Heart left ventricle (tissue), 16 donors: ENCODE data around the gene ZGLP1. TPM values are rescaled to one million over a fixed set of nuclear protein-coding genes. Genes with fewer than 3 reads are reported as not detected.

ENCODE experiments used
- ATAC-seq, 4 donors: fragments of 200-7000 bp; cut with Tn5 transposase; one replicate each; pipeline ENCODE4 v1.9.1; 2020 to 2022; ENCODE audit warnings: moderate library complexity in 4 of 4, mild to moderate bottlenecking in 3 of 4, moderate number of reproducible peaks in 1 of 4
- DNase-seq, 5 donors: peaks; one replicate each; pipeline ENCODE4 v3.0.0-alpha.2; 2020
- H3K27ac ChIP-seq, 12 donors: fragments of 200-600 bp; sonication (generic) in 4 of 12; one replicate each; pipeline versions ENCODE4 v1.5.0 to v1.8.0; 2016 to 2022; ENCODE audit warnings: mild to moderate bottlenecking in 2 of 12
- H3K27me3 ChIP-seq, 9 donors: fragments of 200-600 bp; sonication (generic) in 2 of 9; one replicate each; pipeline versions ENCODE4 v1.5.1 to v1.8.0; 2016 to 2022; ENCODE audit warnings: mild to moderate bottlenecking in 3 of 9
- H3K36me3 ChIP-seq, 9 donors: fragments of 200-600 bp; sonication (generic) in 2 of 9; one replicate each; pipeline versions ENCODE4 v1.5.0 to v1.8.0; 2018 to 2022; ENCODE audit warnings: mild to moderate bottlenecking in 2 of 9
- H3K4me1 ChIP-seq, 12 donors: fragments of 200-600 bp; sonication (generic) in 4 of 12; one replicate each; pipeline versions ENCODE4 v1.5.0 to v1.8.0; 2016 to 2022; ENCODE audit warnings: mild to moderate bottlenecking in 3 of 12
- H3K4me3 ChIP-seq, 12 donors: fragments of 200-600 bp; sonication (generic) in 4 of 12; one replicate each; pipeline versions ENCODE4 v1.5.0 to v1.8.0; 2017 to 2022; ENCODE audit warnings: mild to moderate bottlenecking in 9 of 12, moderate library complexity in 4 of 12
- H3K9me3 ChIP-seq, 12 donors: fragments of 200-600 bp; sonication (generic) in 4 of 12; one replicate each; pipeline versions ENCODE4 v1.5.0 to v1.8.0; 2016 to 2022; ENCODE audit warnings: mild to moderate bottlenecking in 1 of 12
- POLR2A ChIP-seq, 2 donors: fragments of 450-650 bp; IDR thresholded peaks; one replicate each; pipeline ENCODE4 v1.6.1; 2017; ENCODE audit warnings: antibody characterized with exemption in 2 of 2, mild to moderate bottlenecking in 2 of 2, moderate library complexity in 2 of 2
- WGBS, 4 donors: extraction: QIAGEN DNeasy Blood & Tissue Kit in 2 of 4; methylation state at CpG; one replicate each; pipeline versions ENCODE4 v1.1.5 to v1.1.7; 2013 to 2018; 5-methylcytosine and 5-hydroxymethylcytosine counted together
- intact Hi-C, 10 donors: fragments of 100-400 bp; cut with DNase I; formaldehyde crosslinking; loops; one replicate each; pipeline versions ENCODE4 v1.11.1 to v1.14.2; 2022
- polyA plus RNA-seq, 2 donors: library from polyadenylated mRNA; stranded (reverse); fragments of 200-250 nt; gene quantifications; one replicate each; pipeline ENCODE4 v1.2.3, GENCODE V29; 2013
- total RNA-seq, 9 donors: library from RNA; depleted of rRNA in 2 of 9; stranded (reverse); fragments of >200 nt in 2 of 9; fragmentation: NEBNext Ultra II Directional in 3 of 9; extraction: Animal tissue kit (Norgen Biotek cat#: 25700) in 3 of 9; gene quantifications; one replicate each; pipeline versions ENCODE4 v1.1.0 to v1.2.4, GENCODE V29; 2016 to 2023
- TF ChIP-seq, protein P1 (sequence below), 12 donors: fragments of 200-600 bp; sonication (generic) in 4 of 12; IDR thresholded peaks; one replicate each; pipeline versions ENCODE4 v1.5.0 to v1.8.0; 2018 to 2022; ENCODE audit warnings: antibody characterized with exemption in 12 of 12, mild to moderate bottlenecking in 5 of 12
- donor health status: ischemic (EF 13 %, LVEDD 7.1; RV severe dilation, severe dysfunction).
- donor health status: healthy with polysubstance abuse.
- donor health status: DM: no; HTN: yes; CAD: no.
- donor health status: DM: no; HTN: no; CAD: no.
- donor health status: ischemic (EF 25% LVEDD 6.9; RV normal size, moderate dysfunction).
- donor health status: ischemic (EF 25% LVEDD 5.7; RV mildly dilated, moderate dysfunction).
- donor health status: healthy.
- donor health status: DM: yes; HTN: yes; CAD: no.
- donor health status: ischemic (EF 35%, LVEDD 5.7; RV mildly dilated, moderate dysfunction).
- donor health status: nonischemic (EF 11% LVEDD 7.7; RV severe dilation, severe dysfunction).
- donor health status: DM: yes; HTN: yes; CAD: no.
- donor health status: PGD.
- donor health status: ischemic (EF 29% LVEDD 5.4; RV normal size, mild dysfunction).
- donor health status: nonischemic (EF 23%, LVEDD 6.1; RV moderate dilation, normal function).

Gene ZGLP1
- total and polyA plus RNA-seq, 11 donors = 0.16 to 2.2 (median 1.1) TPM

DNA sequence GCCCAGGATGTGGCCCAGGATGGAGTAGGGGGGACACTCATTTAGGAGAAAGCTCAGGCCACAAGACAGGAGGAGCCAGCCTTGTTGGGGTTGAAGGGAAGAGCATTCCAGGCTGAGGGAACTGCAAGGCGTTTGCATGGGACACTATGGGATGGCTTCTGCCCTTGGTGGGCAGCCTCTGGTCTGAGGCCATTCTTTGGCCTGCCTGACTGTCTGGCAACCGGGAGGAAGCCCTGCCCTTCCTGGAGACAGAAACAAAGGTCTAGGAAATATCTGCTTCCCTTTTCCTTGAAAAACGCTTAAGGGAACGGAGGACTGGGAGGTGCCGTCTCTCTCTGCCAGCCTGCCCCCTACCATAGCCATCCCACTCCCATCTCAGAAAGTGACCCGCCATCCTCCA is 41.5 kb downstream of the ZGLP1 start:
- ATAC-seq (peak; percentile 13 to 42 (median 33)), DNase-seq (peak in 2 of 5 donors; percentile 46 to 69)
- Histone ChIP-seq H3K27me3 (peaks cover 0 to 23% (median 3%) of the 10 kb centered on the region in 9 donors), H3K36me3 (peaks cover 0 to 4% (median 0%) of the 10 kb centered on the region in 9 donors), H3K4me3 (no peak overlapping the region), H3K27ac (peak overlapping the region; percentile 60 to 99 (median 86)), H3K4me1 (peaks cover 0 to 59% (median 17%) of the 10 kb centered on the region in 12 donors), H3K9me3 (no peaks in the 10 kb centered on the region)
- TF ChIP-seq, protein P1, sequence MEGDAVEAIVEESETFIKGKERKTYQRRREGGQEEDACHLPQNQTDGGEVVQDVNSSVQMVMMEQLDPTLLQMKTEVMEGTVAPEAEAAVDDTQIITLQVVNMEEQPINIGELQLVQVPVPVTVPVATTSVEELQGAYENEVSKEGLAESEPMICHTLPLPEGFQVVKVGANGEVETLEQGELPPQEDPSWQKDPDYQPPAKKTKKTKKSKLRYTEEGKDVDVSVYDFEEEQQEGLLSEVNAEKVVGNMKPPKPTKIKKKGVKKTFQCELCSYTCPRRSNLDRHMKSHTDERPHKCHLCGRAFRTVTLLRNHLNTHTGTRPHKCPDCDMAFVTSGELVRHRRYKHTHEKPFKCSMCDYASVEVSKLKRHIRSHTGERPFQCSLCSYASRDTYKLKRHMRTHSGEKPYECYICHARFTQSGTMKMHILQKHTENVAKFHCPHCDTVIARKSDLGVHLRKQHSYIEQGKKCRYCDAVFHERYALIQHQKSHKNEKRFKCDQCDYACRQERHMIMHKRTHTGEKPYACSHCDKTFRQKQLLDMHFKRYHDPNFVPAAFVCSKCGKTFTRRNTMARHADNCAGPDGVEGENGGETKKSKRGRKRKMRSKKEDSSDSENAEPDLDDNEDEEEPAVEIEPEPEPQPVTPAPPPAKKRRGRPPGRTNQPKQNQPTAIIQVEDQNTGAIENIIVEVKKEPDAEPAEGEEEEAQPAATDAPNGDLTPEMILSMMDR (IDR thresholded peaks at IDR 0.05) = no peak
- TF ChIP-seq POLR2A (IDR thresholded peaks at IDR 0.05) = no peak
- WGBS, 4 donors = 56 to 66% (median 62%) methylated on average over 6 of the region's 6 CpGs
- intact Hi-C loops = loop anchor here in 3 of 10 donors (2.0 kb wide), 2 partner anchors 121 to 123 kb away; no protein-coding TSS in a partner anchor

DNA sequence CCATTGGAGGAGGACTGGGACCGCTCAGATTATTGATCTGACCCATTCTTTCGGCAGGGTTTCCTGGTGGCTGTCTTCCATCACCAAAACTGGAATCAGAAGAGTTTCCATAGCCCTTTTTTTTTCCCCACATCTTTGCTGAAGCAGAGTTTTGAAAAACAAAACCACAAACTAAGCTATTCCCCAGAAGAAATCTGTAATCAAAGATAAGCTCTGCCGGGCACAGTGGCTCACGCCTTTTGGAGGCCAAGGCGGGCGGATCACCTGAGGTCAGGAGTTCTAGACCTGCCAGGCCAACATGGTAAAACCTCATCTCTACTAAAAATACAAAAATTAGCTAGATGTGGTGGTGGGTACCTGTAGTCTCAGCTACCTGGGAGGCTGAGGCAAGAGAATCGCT is 42.9 kb downstream of the ZGLP1 start:
- Histone ChIP-seq H3K4me3 (no peak overlapping the region), H3K27me3 (peaks cover 0 to 20% (median 3%) of the 10 kb centered on the region in 9 donors), H3K36me3 (no peaks in the 10 kb centered on the region), H3K9me3 (no peaks in the 10 kb centered on the region), H3K4me1 (peaks cover 0 to 47% (median 15%) of the 10 kb centered on the region in 12 donors), H3K27ac (peak overlapping the region in 5 of 12 donors; percentile 77 to 95 (median 87))
- 78 to 82% (median 81%) methylated on average over 7 of the region's 7 CpGs for WGBS, 4 donors
- intact Hi-C loops = no loop called here
- ATAC-seq (no peak), DNase-seq (no peak)
- TF ChIP-seq POLR2A (IDR thresholded peaks at IDR 0.05) = no peak
- TF ChIP-seq, protein P1 (IDR thresholded peaks at IDR 0.05) = no peak

DNA sequence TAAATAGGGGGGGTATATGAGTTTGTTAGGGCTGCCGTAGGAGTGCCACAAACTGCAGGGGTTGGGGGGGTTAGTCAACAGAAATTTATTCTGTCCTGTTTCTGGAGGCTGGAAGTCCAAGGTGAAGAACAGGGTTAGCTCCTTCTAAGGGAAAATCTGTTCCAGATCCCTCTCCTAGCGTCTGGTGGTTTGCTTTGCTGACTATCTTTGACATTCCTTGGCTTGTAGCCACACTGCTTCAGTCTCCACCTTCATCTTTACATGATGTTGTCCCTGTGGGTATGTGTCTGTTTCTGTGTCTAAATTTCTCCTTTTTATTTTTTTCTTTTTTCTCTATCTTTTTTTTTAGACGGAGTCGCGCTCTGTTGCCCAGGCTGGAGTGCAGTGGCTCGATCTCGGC is 46.8 kb downstream of the ZGLP1 start:
- Histone ChIP-seq H3K9me3 (no peaks in the 10 kb centered on the region), H3K4me3 (no peak overlapping the region), H3K27me3 (no peaks in the 10 kb centered on the region), H3K27ac (no peak overlapping the region), H3K36me3 (peaks cover 0 to 25% (median 16%) of the 10 kb centered on the region in 9 donors), H3K4me1 (peaks cover 0 to 21% (median 9%) of the 10 kb centered on the region in 12 donors)
- WGBS, 4 donors = 74 to 81% (median 76%) methylated on average over 7 of the region's 7 CpGs
- ATAC-seq = no peak
- no peak for TF ChIP-seq POLR2A (IDR thresholded peaks at IDR 0.05)
- TF ChIP-seq, protein P1 (IDR thresholded peaks at IDR 0.05) = no peak
- intact Hi-C loops = no loop called here
- DNase-seq = no peak

DNA sequence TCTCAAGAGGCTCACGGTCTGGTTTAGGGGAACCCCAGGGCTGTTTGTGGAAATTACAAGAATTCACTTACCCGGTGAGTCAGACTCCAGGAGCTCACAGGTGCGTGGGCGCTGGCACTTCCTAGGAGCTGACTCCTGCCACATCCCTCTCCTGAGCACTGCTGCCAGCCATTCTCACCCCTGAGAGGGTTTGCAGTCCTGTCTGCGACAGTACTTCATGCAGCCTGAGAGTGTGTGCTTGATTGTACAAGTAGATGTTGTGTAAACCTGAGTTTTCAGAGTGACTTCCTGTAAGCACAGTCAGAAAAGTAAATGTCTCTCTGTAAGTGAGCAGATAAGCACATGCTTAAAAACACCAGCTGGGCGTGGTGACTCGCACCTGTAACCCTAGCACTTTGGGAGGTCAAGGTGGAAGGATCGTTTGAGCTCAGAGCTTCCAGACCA is 49.5 kb downstream of the ZGLP1 start:
- Histone ChIP-seq H3K9me3 (no peaks in the 10 kb centered on the region), H3K4me1 (peaks cover 0 to 11% (median 6%) of the 10 kb centered on the region in 12 donors), H3K27me3 (no peaks in the 10 kb centered on the region), H3K4me3 (no peak overlapping the region), H3K36me3 (peaks cover 0 to 51% (median 42%) of the 10 kb centered on the region in 9 donors), H3K27ac (no peak overlapping the region)
- WGBS, 4 donors = 86 to 93% (median 87%) methylated on average over 8 of the region's 8 CpGs
- TF ChIP-seq, protein P1 (IDR thresholded peaks at IDR 0.05) = no peak
- TF ChIP-seq POLR2A (IDR thresholded peaks at IDR 0.05) = no peak
- intact Hi-C loops = loop anchor here in 3 of 10 donors (2.0 kb wide), 2 partner anchors 131 to 133 kb away; no protein-coding TSS in a partner anchor
- ATAC-seq (no peak), DNase-seq (no peak)
